HG03439 (cell line): ENCODE results near the gene PPP2R2C.

ENCODE experiments used
- ATAC-seq: cut with Tn5 transposase; IDR thresholded peaks from one replicate; pipeline ENCODE4 v1.9.1; 2021; ENCODE audit warnings: mild to moderate bottlenecking, moderate library complexity; ENCODE audit not compliant: unreplicated experiment

The PPP2R2C gene

GRCh38 chr4:6472387-6473263 is at the start of gene PPP2R2C:
PPP2R2C (minus strand) TSS chr4:6472614; CDS start chr4:6472229, 385 bp downstream.
- no peak for ATAC-seq

DNA sequence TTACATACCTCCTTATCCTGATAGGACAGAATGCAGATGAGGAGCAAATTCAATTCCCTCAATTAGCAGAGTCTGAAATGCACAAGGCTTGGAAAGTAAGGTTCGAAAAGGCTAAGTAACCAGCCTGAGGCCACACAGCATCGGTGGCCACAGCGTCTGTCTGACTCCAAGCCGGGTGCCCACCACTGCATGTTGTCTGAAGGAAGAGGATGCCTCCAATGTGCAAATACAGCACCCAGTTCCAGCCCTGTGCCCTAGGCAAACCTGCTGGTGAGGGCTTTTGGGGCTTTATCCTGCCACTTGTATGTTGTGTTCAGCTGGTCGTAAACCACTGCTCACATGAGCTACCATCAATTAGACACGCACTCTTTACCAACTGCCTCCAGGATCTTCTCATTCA is 48.6 kb upstream of the PPP2R2C start:
- no peak for ATAC-seq

GRCh38 chr4:6520051-6520636 is 47.7 kb upstream of the PPP2R2C start:
- no peak for ATAC-seq

DNA sequence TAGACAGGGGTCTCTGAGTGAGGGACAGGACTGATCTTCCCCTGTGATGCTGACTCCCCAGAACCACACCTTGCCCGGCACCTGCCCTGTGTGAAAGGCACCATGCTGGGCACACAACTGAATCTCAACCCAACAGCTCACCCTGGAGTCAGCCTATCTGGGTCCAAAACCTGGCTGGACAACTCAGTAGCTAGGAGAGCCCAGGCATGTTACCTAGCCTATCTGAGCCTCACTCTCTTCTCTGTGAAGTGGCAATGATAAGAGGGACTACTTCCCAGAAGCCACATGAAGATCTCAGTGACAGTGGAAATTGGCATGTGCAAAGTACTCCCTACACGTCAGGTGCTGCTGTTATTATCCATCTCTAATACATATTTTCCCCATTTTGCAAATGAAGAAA is 44.8 kb upstream of the PPP2R2C start:
- no peak for ATAC-seq

DNA sequence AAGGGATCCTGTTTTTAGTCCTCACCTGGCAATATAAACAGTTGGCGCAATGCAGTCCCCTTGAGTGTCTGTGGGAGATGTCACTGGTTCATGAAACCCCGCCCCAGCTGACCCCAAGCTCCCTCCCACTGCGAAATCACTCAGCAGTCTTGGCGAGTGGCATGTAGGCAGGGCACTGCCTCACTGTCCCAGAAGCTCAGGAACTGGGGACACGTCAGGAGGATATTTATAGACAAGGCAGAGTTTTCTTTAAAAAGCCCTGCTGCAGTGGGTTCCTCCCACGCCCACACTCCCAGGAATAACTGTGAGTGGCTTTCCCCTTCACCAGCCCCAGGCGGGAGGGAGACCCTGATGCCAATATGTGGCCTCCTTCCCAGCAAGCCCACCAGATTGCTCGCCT is 44.3 kb upstream of the PPP2R2C start:
- ATAC-seq = no peak

DNA sequence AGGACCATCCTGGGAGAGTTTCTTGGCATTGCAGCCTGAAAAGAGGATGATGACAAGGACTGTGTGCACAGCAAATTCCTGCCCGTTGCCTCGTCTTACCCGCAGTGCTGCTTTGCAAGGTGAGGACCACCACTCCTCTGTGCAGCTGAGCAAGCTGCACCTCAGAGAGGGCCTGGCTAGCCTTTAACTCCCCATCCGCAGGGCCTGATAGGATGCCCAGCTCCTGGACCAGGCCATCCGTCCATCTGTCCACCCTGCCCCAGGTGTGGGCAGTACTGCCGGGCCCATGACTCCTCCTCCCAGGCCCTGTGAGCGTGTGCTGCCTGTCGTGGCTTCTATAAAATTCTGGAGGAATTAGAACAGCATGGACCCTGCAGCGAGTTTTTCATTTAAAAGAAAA is 43.9 kb upstream of the PPP2R2C start:
- ATAC-seq = no peak

- no peak for ATAC-seq
These were observed 41.3 kb upstream of the PPP2R2C start for GRCh38 chr4:6513678-6514077.

GRCh38 chr4:6509587-6509986 is 37.2 kb upstream of the PPP2R2C start:
- no peak for ATAC-seq

DNA sequence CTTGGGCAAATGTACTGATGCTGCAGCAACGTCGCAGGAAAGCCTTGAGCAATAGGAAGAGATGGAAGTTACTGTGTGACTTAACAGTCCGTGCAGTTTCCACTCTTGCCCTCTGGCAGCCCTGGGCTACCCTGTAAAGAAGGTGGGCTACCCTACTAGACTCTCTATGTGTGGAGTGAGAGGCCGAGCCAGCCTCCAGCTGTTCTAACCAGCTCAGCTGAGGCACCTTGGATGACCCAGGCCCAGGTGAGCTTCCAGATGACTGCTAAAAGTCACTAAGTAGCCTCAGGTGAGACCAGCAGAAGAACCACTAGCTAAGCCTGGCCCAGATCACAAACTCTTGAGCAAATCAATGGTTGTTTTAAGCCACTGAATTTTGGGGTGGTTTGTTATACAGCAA is 34.9 kb upstream of the PPP2R2C start:
- ATAC-seq = no peak

DNA sequence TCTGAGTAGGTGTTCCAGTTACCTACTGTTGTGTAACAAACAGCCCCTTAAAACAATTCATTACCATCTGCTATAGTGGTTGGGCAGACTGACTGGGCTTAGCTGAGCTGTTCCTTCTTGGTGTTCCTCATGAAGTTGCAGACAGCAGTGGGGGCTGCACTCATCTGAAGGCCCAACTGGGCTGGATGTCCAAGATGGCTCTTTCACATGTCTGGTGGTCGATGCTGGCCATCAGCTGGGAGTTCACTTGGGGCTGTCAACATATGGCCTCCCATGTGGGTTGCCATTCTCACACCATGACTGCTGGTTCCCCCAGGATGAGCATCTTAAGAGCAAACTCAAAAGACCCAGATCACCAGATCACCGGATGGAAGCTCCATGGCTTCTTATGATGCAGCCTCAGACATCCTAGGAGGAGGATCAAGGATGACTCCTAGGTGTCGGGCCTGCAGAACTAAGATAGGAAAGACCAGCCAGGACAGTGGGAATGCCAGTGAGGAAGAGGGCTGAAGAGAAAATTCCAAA is 34.3 kb upstream of the PPP2R2C start:
- ATAC-seq = no peak

GRCh38 chr4:6504900-6505496 is 32.6 kb upstream of the PPP2R2C start:
- no peak for ATAC-seq

DNA sequence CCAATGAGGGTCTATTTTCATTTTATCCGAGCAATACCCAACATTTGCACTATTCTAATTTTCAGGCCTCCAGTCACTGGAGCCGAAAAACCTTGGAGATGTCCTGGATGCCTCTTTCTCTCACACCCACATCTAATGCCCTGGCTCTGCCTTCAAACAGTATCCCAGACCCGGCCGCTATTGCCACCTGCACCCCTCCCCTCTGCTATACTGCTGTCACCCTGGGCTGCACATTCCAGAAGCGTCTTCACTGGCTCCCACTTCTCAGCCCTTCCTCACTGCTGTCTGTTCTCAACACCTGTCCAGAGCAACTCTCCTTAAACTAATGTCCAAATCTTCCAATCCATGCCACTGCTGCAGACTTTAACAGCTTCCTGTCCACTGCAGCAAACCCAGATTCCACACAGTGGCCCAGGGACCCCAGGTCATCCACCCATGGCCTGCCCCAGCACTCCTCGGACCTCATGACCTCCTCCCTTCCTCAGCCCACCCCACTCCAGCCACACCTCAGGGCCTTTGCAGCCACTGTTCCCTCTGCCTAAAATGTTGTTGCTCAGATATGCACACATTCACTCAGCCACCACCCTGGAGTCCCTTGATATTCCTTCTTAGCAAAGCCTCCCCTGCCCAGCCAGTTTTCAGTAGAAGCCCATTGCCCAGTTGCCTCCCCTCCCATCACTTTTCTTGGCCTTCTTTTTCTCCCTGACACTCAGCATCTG is 30.5 kb upstream of the PPP2R2C start:
- no peak for ATAC-seq

DNA sequence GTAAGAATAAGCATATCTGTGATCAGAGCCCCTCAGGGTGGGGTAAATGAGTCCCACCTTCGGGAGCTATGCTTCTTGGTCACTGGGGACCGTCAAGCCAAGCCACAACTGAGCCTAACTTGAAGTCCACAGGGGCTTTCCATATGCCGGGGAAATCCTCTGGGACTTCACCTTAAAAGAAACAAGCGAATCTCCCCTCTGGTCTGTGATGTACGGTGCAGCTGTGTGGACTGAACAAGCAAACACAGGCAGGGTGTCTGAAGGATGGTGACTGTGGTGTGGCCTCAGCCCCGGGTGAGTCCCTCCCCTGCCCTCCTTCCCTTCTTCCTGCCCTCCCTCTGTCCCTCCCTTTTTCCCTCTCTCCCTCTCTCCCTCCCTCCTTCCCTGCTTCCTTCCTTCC is 29.7 kb upstream of the PPP2R2C start:
- ATAC-seq = no peak

GRCh38 chr4:6501171-6501570 is 28.8 kb upstream of the PPP2R2C start:
- no peak for ATAC-seq

- no peak for ATAC-seq
These were observed 28.2 kb upstream of the PPP2R2C start for GRCh38 chr4:6500481-6501140.

GRCh38 chr4:6499238-6499600 is 26.8 kb upstream of the PPP2R2C start:
- ATAC-seq = no peak

DNA sequence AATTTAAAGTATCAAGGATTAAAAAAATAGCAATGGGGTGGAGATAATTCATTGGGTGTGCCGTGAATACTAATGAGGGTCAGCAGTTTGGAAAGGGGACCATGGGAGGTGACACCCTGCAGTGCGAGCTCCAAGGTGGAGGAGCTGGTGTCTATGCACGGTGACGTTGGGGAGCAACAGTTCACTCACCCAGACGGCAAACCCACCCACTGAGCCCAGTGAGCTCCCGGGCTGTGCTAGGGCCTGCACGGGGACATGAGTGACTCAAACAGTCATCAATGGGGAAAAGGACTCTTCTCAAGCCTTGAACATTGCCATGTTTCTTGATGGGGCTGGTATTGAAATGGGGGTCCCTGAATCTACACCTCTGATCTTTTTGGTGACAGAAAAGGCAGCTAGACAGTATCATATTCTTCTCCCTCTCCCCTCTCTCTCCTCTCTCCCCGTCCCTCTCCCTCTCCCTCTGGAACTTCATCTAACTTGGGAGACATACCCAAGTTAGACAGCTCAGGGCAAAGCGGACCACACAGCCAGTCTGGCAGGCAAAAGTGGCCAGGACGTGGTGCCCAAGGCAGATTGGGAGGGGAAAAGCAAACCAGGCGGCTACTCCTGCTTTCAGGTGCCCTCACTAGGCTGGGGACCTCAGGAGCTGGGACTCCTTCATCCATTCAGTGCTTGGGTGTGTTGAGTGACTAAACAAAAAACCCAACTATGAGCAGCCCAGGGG is 26.3 kb upstream of the PPP2R2C start:
- no peak for ATAC-seq

DNA sequence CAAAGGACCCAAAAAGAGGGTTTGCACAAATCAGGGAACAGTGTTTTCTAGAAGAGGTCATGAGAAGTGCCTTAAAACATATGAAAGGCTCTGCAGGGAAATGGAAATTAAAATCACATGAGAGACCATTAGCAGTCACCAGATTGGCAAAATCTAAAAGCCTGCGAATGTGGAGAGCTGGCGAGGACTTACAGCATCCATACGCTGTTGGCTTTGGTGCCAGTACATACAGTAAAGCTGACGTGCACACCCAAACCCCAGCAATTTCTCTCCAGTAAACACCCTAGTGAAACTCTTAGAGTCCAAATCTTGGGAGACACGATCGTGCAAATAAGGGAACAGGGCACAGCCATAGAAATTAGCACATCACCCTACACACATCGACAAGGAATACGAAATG is 25.4 kb upstream of the PPP2R2C start:
- ATAC-seq = no peak

GRCh38 chr4:6495736-6496135 is 23.3 kb upstream of the PPP2R2C start:
- ATAC-seq = no peak

- no peak for ATAC-seq
These were observed 22.8 kb upstream of the PPP2R2C start for GRCh38 chr4:6495296-6495590.
